Measurements from ENCODE around the gene FKBP3.

- TF ChIP-seq, protein P1, sequence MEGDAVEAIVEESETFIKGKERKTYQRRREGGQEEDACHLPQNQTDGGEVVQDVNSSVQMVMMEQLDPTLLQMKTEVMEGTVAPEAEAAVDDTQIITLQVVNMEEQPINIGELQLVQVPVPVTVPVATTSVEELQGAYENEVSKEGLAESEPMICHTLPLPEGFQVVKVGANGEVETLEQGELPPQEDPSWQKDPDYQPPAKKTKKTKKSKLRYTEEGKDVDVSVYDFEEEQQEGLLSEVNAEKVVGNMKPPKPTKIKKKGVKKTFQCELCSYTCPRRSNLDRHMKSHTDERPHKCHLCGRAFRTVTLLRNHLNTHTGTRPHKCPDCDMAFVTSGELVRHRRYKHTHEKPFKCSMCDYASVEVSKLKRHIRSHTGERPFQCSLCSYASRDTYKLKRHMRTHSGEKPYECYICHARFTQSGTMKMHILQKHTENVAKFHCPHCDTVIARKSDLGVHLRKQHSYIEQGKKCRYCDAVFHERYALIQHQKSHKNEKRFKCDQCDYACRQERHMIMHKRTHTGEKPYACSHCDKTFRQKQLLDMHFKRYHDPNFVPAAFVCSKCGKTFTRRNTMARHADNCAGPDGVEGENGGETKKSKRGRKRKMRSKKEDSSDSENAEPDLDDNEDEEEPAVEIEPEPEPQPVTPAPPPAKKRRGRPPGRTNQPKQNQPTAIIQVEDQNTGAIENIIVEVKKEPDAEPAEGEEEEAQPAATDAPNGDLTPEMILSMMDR (IDR thresholded peaks at IDR 0.05; ENCODE audit: low read depth, low read length, poor library complexity, severe bottlenecking) = no peak
- TF ChIP-seq EZH2phosphoT487 (IDR thresholded peaks at IDR 0.05; ENCODE audit: borderline replicate concordance, low read length) = no peak
Observed at GRCh38 chr14:45094275-45094674, 40.0 kb downstream of the FKBP3 start.

All from DOHH2 (cell line).